NCI-H510A (cell line): ENCODE data around the gene NR2F1-AS1.

Experiments used
- DNase-seq: peaks from one replicate; lab custom pipeline; 2025; lab: John Stamatoyannopoulos, UW

The NR2F1-AS1 gene

DNA sequence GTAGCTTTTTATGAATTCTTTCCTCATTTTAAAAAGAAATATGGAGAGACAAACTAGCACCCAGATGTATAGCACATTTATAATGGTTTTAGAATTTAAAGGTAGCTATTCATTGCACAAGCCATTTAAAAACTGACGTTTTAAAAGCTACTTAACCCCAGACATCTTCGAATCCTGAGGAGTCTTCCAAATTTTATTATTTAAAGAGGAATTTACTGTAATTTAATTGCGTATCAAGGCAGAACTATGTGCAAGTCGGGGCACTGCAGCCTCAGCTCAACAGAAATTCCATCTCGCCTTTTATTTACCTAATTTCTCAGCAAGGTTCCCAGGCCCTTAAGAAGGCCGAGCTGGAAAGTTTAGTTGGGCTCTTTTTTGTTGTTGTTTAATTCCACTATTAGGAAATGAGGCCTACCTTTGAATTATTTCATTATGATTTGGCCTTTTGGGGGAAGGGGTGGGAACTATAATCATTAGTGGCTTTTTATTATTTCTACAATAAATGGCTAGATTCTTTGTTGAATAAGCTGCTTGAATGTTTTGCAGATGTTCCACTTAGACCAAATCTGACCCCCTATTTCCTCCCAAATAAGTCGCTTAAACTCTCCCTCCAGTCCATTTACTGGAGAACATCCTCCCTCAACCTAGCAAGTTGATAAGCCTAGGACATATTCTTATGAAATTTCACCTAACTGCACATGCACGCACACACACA is 22.2 kb upstream of the NR2F1-AS1 start:
- DNase-seq: no peak

DNA sequence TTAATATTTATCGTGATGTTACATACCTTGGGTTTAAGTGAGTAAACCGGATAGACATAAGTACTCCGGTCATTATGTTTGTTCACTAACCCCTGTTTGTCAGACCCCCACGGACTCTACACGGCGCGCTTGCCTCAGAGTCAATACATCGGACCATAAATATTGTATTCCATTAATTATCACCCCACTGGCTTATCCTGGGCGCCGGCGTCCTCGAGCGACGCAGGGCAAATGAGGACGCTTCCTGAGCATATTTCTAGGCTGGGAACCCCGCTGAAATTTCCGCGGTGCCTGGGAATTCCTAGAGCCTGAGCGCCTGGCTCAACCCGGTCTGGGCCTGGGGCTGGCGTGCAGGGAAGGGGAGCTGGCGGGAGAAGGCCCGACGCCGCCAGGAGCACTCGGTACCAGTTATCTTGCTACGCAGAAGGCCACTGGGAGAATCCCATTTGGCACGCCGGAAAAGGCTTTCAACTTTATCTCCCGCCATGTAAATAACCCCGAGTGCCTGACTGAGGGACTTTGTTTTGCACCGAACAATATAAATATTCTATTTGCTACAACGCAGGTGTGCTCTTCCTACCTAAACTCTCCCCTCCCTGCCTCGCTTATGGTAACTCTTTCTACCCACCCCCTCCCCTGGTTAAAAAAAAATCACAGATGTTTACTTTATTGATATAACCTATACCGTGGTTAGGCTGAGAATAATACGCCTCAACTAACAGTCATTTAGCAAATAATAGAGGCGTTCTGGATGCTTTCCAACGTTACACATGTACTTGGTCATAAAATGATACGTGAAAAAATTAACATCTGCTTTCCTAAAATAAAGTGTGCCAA is 21.4 kb upstream of the NR2F1-AS1 start:
- DNase-seq: no peak

DNA sequence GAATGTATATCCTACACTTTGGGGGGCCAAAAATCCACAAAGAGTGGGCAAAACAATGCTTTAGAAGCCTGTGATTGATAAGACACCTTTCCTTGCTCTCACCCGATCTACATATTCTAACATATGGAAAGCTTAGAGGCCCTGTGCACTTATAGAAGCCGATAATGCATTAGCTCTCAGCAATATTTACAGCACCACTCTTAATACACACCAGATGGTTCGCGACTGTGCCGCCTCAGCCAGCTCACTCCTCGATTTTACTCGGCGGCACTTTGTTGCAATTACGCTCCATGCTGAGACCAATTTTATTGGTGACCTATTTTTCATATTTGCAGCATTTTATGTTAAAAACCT is 20.8 kb upstream of the NR2F1-AS1 start:
- no peak for DNase-seq

DNA sequence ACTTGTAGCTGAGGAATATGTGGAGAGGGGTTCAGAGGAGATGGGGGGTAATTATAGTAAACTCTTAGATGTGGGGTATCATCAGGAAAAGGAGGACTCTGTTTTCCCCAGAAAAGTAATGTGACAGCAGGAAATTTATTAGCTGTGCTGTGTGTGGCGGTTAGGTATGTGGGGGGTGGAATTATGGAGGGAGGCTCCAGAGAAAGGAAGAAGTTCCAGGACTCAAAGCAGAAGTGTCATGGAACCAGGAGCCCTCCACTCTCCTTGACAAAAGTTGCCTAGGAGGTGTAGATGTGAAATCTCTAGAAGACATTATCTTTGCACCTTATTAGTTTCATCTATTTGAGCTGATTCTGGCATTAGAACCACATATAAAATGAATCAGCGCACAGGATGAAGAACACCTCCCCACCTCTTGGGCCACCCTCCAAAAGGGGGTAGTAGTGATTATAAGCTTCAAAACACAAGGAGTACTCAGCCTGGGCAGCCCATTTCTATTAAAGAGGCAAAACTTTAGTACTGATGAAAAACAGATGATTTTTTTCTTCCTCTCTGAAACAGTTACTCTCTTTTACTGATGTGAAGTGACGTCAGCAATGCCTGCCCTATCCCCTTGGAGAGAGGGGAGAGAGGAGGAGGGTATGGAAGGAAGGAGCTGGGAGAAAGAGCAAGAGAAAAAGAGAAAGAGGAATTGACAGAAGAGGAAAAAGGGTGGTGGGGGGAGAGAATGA is 20.2 kb upstream of the NR2F1-AS1 start:
- DNase-seq: no peak

DNA sequence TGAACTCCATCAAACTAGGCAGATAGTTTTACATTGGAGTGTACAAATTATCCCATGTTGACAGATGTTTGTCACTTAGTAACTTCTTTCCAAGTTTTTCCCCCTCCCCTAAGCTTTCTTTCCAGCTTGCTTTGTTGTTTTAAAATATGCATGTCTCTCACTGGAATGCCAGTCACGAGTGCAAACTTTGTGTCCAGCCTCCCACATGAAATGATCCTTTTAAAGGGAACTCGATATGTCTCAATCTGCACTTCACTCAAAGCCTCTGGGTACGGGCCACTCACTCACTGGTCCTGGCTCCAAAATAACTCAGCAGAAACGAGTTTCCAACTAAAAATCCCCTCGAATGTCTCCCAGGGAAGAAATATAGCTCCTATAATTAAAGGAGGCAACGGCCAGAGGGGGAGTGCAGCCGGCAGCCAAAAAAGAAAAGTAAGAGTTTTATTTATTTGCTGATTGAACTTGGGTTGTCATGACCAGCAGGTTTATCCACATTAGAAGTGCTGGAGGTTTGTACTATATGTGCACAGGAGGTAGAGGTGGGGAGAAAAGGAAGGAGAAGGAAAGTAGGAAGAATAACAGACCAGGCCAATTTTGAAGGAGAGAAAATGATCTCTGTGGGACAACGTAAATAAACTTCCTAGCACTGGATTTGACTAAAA is 19.5 kb upstream of the NR2F1-AS1 start:
- DNase-seq: no peak

DNA sequence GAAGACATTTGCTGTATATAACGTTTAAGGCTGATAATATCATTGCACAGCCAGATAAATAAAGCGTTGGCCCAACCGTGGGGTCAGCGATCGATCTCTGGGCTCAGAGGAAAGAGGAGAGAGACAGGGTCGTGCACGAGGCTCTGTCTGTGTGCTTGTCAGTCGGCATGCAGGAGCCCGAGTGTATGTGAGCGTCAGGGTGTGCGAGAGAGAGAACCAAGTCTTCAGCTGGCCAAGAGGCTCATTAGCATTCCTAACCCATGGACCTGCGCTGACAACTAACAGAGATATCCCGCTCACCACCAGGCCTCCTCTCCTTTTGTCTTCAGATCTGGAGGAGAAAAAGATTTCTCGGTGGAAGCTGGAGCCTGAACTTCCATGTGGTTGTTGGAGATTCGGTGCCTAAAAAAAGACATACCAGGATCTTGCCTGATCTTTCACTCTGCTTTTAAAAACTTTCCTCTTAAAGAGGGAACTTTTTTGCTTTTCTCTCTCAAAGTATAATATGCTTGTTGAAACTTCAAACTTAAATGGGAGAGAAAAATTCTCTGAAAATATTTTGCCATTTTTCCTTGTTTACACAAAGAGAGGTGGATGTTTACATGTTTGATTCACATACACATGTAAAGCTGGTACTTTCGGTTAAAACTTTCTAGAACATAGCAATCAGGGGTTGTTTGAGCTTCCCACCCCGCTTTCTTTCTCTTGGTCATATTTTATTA is 18.5 kb upstream of the NR2F1-AS1 start:
- no peak for DNase-seq

DNA sequence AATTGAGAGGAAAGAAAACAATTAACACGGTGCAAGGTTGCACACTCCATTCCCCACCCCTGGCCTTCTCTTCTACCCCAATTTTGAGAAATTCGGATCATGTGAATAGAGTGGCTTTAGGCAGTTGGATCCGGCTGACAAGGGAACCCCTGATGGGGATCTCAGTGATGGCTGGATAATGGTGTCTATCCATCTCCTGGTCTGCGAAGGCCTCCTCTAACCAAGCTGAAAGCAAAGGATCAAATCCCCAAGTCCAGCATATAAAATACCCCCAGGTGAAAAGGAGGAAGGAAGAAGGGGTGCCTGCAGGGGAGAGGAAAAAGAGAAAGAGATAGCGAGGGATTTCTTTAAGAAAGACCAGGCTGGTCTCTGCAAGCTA is 18.0 kb upstream of the NR2F1-AS1 start:
- DNase-seq: no peak

DNA sequence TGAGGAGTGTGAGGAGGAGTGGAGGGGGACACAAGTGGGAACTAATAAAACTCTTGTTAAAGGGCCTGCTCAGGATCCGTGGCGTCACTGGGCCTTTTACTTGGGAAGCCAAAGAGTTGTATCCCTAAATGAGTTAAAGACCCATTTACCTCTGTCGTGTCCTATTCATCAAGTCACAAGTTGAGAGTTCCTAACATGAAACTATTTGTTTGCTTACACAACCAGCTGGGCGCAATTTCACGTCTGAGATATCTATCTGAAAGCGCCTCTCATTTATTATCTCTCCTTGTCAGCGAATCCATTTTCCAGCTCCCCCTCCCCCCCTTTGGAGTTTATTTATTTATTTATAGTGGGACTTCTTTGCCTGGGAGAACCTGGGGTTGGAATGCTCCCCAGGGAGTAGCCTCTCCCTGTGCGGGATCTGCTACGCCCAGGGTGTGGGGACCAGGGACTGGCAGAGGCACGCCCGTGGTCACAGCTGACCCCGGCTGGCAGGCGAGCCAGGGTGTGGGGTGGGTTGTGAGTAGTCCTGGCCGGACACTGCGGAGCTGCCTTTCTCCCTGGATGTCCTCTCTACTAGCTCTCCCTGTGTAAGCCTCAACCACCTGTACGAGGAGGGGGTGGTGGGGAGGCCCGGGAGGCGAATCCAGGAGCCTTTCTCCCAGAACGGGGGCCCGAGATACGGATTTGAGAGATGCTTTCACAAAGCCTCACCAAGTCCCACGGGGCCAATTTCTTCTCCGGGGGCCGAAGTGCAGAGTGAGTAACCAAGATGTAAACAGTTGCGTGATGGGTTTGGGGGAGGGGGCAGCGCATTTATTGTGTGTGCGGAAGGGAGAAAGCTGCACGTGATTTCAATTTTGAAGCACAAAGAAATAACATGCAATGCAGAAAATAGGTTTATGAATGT is 17.3 kb upstream of the NR2F1-AS1 start:
- no peak for DNase-seq

DNA sequence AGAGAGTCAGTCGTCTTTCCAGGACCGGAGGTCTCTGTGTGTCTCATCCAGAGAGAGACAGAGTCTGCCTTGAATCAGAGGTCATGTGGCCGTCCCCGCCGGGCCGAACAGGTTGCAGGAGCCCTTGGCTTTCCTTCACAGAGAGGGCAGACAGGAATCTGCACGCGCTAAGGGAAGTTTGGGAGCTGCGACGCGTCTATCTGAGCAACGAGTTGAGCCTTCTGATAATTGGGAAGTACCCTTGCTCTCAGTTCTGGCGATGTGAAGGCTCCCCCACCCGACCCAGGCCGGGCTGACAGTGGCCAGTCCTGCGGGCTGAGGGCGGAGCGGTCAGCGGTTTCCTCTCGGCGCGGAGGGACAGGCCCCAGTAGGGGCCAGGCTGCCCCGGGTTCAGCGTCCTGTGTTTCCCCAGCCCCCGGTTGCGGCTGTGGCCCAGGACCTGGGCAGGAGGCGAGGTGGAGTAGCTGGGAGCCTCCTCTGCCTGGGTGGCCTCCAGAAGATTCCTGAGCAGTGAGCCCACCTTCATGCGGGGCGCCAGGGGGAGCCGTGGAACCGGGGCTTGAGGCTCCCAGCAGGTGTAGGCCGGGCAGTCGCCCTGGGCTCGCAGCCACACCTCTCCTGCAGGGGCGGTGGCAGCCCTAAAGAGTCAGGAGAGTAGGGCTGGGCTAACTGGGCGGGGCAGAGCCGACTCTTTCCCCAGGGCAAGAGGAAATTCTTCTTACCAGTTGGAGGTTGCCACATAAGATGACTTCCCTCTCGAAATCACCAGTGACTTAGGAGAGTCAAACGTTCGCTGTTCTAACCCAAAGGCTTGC is 15.9 kb upstream of the NR2F1-AS1 start:
- no peak for DNase-seq

DNA sequence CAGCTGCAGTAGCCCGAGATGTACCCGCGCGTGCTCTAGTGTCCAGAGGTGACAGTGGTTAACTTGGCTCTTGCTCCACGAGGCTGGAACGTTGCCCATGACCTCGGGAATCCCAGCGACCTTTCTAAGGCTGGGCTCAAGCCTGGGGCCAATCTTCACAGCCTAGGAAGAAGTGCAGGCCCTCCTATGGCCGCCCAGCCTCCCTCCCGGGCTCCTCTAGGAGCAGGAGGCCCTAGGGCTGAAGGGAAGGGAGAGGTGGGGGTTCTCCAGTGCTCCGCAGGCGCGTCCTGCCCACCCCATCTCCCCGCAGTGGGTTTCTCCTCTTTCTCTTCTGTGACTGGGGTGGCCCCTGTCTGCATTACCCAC is 15.3 kb upstream of the NR2F1-AS1 start:
- no peak for DNase-seq

DNA sequence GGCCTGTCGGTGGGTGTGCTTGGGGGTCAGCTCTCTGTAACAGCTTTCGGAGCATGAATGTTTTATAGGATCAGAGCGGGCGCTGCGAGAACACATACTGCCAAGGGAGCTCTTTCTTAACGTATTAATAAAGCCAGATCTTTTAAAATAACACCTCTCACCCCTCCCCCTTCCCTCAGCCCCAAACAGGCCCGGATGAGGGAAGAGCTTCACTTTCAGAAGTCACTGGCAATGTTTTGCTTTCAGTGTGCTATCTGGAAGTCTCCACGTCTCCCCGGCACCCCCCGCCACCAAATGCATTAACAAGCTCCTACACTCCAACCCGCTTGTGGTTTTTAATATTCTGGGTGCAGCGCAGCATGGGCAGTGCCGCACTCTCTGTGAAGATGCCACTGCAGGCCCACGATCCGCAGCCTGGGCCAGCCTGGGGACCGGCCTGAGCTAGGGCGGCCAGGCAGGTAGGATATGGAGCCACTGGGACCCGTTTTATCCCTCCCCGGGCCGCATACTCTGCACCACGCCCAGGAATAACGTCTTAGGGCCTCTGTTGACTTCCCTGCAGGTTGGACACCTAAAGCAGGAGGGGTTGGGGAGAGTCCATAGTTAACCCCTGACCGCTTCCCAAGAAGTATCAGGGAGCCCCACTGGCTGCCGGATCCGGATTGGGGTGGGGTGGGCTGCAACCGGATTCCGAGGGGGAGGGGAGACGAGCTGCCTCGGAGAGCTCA is 14.6 kb upstream of the NR2F1-AS1 start:
- no peak for DNase-seq

DNA sequence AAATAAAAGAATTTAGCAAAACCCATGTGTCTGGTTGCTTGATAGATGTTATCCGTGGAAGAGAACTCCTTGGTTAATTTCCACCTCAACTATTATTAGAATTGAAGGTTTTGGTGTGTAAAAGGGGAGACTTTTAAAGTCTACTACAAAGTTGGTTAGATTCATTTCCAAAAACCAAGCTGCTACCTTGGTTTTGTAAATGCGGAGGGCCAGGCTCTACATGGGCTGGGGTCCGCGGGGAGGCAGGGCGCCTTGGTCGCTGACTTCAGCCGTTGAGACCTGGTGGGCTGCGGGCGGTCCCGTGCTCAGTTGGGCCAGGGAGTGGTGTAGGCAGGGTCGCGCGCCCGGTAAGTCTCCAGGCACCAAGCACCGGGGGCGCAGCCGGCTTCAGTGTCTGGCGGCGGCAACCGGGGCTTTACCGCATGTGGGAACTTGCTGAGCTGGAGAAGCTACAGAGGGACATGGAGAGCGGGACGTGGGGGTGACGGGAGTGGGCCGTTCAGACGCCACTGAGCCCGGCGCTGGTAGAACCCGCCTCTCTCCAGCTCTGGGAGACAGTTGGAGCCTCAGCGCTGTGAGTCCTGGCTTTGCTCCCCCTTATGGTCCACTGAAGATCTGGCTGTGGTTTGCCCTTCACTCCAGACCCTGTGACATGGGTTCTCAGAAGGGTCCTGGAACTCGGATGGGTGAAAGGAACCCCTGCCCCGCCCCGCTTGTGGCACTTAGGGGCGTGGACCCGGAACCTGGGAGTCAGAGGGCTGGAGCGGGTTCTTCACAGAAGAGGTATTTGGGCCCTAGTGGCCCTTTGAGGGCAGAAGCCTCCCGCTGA is 13.8 kb upstream of the NR2F1-AS1 start:
- DNase-seq: no peak

DNA sequence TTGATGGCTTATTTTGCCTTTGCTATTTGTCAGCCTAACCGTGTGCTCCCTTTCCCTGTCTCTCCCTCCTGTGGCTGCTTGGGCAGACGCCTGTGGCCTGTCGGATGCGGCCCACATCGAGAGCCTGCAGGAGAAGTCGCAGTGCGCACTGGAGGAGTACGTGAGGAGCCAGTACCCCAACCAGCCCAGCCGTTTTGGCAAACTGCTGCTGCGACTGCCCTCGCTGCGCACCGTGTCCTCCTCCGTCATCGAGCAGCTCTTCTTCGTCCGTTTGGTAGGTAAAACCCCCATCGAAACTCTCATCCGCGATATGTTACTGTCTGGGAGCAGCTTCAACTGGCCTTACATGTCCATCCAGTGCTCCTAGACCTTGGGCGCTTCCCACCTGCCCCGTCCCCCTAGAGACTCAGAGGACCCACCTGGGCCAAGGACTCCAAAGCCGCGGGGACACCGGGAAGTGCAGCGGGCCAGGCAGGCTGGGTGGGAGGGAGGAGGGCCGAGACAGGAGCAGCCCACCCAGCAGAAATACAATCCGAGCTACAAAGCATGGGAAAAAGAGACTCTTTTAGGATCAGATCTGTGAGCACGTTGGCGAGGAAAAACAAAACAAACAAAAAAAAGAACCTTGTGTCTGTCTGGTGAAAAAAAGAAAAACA is 12.6 kb upstream of the NR2F1-AS1 start:
- no peak for DNase-seq

DNA sequence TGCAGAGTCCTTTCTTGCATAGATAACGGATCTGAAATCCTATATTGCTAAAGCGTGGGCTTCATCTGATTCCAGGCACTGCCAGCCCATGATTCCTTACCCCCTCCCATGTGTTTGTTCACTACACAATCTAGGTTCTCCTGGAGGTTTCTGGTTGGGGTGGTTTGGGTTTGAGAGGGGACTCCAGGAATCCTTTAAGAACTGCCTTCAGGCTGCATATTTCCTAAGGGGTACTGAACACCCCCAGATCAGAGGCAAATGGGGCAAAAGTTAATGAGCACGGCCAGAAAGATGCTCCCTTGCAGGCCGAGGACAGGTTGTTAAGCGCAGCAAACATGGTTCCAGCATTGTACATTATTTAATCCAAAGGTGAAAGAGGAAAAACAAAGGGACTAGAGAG is 11.9 kb upstream of the NR2F1-AS1 start:
- no peak for DNase-seq

DNA sequence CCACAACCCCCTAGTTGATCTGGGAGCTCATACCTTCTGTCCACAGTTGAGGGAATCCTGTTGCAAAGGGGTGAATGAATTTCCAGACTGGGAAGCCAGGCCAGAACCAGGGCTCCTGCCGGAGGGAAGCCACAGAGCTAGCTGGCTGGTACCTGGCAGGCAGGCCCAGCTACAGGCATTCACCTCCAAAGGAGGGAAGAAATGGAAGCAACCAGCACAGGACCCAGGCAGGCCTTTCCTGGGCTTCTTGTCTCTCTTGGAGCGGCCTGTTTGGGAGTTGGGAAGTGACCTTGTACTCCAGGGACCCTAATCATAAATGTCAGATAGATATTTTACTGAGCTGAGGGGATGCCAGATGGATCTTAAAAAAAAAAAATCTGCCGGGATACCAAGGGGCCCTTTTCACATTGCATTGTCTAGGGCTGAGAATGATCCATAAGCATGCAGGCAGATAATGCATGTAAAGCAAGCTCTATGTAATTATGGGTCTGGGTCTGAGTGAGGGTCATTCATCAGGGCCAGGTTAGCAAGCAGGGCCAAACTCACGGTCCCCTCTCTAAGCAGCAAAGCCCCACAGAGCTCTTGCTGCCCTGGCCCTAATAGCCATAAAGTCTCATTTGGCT is 10.4 kb upstream of the NR2F1-AS1 start:
- no peak for DNase-seq

DNA sequence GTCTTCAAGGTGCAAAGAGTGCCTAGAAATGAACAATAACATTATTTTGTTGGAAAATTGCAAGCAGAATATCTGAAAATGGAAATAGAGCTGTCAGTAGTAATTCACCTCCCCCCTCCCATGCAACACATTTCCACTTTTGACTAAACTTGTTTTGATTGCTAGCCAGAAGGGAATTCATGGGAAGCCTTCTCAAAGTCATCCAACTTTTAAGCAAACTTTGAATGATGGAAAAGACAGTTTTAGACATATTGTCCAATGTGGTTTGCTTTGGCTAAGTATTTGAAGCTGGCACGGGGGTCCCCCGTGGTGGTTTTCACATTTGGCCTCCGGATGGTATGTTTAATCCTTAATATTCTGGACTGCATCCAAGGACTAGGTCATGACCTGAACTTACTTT is 9.5 kb upstream of the NR2F1-AS1 start:
- no peak for DNase-seq

DNA sequence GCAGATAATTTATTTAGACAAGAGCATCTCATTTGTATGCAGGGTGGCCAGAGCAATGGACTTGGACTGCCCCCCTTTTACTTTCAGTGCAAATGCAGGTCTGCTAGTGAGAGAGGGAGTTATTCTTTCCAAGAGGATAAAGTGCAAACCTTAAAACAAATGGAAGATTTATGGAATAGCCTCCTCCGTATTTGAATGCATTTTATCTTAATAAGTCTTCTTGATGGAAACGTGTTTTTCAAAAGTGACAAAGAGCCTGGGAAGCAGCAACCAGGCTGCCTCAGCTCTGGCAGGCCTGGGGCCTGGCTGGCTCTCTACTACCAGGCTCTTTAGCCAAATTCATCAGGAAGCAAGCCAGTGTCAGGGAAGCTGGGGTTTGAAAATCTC is 8.8 kb upstream of the NR2F1-AS1 start:
- DNase-seq: no peak
